Activated CD8-positive, alpha-beta memory T cell treated with anti-CD3 and anti-CD28 coated beads, Interleukin-2, amount 50 U/mL, for 48 hours (primary cell): ENCODE measurements around the gene SRY.
"Not testable (repeated sequence)": the region's sequence is repeated elsewhere in the genome, so short reads cannot be mapped to it uniquely, and the experiment has no call there.

Experiments
- DNase-seq: peaks from one replicate; pipeline ENCODE4 v3.0.0-alpha.2; 2020

SRY gene

DNA sequence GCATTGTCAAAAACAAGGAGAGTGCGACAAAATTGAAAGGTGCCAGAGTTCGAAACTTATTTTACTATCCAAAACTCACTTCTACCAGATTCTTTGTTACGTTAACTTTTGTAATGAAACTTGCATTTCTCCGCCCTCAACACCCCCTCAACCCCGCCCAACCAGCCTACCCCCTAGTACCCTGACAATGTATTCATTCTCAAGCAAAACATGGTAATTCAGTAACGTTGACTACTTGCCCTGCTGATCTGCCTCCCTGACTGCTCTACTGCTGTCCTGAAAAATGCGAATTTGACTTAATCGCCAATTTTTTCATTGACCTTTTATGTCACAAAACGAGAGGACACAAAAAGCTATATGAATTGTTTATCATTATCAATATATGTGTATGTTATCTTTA, at the start of gene SRY:
TSS of gene SRY (minus strand) at position 83 of the 400 bp plus-strand sequence. CDS start at position 4, 79 bp downstream.
- no peak for DNase-seq

DNA sequence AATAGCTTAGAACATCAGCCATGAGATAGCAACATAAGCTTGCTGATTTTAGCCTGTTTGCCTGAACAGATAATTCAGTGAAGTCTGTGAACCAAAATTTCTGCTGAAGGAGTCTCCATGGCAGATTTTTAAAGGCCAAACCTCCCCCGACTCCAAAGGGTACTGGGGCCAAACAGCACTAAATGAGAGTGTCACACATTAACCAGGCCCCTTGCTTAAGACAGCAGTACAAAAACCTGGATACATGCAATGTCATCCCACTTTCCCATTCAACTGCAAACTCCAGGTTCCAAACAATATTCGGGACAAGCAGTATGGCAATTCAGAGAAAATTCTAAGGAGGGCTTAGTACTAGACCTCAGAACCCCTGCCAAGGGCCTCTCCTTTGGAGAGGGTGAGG, 49.6 kb upstream of the SRY start:
- no peak for DNase-seq

DNA sequence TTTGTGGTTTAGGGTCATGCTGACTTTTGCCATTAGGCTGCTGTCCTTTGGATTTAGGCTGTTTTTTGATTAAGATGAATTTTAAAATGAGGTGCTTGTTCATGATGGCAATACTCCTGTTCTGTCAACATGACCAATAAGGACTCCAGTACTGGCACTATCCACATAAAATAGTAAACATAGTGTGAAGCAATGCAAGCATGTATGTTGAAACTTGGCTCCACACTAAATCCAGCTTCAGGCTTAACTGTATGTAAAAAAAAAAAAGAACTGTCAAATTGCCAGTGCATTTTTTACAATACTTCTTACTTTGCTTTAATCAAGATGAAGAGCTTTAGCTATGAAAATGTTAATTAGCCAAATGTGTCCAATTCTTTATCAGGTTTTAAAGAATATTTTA, 47.7 kb upstream of the SRY start:
- no peak for DNase-seq

DNA sequence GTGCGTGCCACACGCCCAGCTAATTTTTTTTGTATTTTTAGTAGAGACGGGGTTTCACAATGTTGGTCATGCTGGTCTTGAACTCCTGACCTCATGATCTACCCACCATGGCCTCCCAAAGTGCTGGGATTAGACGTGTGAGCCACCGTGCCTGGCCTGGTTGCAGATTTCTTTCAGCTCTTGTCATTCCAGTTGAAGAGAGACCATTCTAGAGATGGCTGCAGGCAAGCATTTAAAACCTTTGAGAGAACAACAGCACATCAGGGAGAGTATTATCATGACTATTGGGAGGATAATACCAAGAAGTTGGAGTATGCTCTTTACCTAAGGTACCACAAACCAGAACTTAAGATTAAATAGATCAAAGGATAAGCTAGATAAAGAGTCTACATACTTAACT, 41.0 kb upstream of the SRY start:
- no peak for DNase-seq

DNA sequence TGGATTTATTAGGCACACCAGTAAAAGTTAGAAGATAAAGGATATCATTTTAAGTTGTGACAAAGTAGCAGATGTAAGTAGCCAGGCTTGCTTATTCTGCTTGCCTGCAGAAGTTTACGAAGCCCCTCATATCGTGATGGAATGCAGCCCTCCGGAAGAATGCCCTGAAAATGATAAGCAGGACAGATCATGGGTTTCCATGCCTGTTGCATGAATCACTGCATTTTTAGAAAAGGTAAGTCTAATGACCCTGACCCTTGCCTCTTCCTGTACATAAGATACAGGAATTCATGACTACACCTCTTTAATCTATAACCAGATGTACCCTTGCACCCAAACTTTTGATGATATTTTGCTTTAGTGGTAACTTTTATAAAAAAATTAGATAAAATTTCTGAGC, 37.0 kb upstream of the SRY start:
- no peak for DNase-seq

DNA sequence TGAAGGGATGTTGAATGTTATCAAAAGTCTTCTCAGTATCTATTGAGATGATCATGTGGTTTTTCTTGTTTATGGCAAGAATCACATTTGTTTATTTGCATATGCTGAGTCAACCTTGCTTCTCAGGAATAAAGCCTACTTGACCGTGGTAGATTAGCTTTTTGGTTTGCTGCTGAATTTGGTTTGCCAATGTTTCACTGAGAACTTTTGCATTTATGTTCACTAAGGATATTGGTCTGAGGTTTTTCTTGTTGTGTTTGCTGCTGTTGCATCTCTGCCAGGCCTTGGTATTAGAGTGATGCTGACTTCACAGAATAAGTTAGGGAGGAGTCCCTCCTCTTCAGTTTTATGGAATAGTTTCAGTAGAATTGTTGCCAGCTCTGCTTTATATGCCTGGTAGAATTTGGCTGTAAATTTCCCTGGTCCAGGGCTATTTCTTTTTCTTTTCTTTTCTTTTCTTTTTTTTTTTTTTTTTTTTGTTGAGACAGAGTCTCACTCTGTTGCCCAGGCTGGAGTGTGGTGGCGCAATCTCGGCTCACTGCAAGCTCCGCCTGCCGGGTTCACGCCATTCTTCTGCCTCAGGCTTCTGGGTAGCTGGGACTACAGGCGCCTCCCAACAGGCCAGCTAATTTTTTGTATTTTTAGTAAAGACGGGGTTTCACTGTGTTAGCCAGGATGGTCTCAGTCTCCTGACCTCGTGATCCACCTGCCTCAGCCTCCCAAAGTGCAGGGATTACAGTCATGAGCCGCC, 29.8 kb upstream of the SRY start:
- DNase-seq: not testable (repeated sequence)

DNA sequence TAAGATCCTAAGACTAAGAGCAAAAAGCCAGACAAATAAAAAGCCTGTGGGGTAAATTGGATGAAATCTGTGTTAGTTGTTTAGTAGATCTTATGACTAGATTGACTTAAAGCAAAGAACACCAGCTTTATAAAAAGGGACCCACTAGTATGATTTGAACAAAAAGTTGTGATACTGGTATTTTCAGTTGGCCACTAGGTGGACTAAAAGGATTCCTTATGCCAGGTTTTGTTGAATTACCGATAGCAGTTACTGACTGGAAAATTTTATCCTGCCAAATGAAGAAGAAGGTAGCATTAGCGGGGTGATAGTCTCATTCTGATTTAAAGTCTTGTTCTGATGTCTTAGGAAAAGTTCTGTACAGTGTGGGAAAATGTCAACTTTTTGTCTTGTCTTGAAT, 12.8 kb upstream of the SRY start:
- no peak for DNase-seq

DNA sequence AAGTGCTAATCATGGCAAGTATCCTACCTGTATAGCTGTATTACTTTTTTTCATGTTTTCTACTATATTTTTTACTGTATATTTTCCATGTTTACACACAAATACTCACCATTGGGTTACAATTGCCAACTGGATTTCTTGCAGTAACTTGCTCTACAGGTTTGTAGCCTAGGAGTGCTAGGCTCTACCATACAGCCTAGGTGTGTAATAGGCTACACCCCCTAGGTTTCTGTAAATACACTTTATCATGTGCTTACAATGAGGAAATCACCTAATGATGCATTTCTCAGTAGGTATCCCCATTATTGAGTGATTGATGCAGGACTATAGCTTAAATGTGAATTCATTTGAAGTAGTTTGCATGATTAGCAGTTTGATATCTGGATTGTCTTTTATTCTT, 10.5 kb upstream of the SRY start:
- DNase-seq: no peak

DNA sequence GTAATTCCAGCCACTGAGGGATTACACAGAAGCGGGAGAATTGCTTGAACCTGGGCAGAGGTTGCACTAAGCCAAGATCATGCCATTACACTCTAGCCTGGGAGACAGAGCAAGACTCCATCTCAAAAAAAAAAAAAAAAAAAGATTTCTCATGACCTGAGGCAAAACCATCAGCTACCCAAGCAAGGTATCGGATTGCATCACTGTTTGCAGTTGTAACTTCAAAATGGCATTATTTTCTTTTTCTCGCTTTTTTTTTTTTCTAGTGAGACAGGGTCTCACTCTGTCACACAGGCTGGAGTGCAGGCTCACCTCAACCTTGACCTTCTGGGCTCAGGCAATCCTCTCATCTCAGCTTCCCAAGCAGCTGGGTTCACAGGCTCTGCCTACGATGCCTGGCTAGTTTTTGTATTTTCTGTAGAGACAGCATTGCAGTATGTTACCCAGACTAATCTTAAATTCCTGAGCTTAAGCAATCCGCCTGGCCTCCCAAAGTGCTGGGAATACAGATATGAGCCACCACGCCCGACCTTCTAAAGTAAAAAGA, 9.6 kb upstream of the SRY start:
- DNase-seq: no peak

DNA sequence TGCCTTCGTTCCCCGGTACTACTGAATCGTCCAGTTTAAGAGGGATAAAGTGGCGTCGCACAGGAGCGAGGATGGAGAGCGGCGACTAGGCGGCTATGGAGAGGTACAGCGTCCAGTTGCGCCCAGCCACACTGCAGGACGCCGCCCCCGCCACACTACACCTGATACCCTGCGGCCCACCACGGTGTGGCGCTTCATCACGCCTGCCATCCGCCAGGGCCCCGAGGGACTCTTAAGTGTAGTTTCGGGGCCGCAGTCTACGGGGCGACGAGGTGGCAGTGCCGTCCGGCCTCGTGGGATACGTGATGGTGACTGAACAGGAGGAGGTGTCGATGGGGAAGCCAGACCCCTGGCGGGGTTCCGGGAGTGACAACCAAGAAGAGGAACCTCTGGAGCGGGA, 2.3 kb upstream of the SRY start:
- DNase-seq: no peak

DNA sequence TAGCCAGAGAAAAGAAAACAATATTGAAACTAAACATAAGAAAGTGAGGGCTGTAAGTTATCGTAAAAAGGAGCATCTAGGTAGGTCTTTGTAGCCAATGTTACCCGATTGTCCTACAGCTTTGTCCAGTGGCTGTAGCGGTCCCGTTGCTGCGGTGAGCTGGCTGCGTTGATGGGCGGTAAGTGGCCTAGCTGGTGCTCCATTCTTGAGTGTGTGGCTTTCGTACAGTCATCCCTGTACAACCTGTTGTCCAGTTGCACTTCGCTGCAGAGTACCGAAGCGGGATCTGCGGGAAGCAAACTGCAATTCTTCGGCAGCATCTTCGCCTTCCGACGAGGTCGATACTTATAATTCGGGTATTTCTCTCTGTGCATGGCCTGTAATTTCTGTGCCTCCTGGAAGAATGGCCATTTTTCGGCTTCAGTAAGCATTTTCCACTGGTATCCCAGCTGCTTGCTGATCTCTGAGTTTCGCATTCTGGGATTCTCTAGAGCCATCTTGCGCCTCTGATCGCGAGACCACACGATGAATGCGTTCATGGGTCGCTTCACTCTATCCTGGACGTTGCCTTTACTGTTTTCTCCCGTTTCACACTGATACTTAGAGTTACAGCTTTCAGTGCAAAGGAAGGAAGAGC, 488 bp downstream of the SRY start:
- no peak for DNase-seq
